Activated CD4-positive, alpha-beta T cell treated with anti-CD3 and anti-CD28 coated beads, Interleukin-2, amount 50 U/mL, for 4 hours (primary cell): ENCODE data around the gene NELL1.

Source experiments
- DNase-seq, 2 experiments: peaks; one replicate each; pipeline ENCODE4 v3.0.0-alpha.2; 2020

The NELL1 gene

DNA sequence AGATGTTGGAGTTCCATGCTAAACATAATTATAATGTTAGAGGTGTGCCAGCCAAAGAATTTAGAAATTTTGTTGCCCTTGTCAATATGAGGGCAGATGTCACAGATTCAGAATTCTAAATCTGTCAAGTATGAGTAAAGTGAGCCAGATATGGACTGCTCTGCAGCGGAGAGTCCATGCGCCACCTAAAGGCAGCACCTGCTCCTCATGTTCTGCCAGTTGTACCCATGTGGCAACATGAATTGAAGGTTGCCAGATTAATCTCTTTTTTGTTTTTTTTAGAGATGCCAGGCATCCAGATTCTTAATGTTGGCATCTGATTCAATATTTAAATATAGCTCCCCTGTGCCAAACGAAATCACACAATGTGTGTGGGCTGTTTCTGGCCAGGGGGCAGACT, 844.9 kb downstream of the NELL1 start:
- DNase-seq = no peak

DNA sequence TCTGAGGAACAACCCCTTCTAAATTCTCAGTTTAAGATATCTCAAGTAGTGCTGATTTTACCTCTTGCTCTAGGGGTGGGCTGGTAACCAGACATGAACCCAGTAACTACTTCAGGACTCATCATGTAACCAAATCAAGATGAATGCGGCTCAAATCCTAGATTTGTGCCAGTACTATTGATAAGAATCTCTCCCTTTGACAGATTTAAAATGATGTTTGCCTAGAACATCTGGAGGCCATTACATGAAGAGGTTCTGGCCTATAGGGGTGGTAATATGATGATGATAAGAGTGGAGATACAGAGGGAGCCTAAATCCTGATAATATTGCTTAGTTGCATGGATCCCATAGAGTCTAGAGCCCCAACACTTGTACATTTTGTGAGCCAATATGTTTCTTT, 850.9 kb downstream of the NELL1 start:
- DNase-seq = no peak

DNA sequence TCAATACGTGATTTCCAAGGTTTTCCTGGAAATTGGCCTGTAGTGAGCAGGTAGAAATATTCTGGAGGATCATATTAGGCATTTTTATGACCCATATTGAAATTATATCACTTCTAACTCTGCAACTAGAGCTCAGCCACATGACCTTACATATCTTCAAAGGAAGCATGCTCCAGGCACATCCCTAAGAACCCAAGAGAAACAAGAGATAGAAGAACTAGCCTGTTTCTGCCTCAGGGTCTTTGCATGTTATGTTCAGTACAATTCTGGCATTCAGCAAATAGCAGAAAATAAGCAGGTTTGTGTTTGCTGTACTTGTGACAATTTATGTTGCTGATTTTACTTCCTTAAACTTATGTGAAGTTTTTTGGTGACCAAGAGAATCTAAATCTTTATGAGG, 859.8 kb downstream of the NELL1 start:
- DNase-seq = no peak

GRCh38 chr11:21534288-21534687, 864.9 kb downstream of the NELL1 start:
- DNase-seq = no peak

DNA sequence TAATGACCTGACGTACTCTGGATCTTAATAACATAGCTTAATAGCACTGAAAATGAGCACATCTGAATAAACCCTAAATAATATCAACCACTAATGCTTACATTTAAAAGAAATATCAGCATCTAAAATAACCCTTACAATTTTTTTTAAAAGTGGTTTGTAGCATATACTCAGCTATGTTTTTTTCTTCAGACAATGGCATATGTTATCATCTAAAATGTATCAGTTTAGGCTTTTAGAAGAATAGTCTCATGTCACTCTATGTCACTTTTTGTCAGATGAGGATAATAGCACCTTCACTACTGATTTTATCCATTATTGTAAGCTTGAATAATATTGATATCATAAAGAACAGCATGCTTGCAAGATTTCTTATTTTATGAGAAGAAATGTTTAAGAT, 868.6 kb downstream of the NELL1 start:
- no peak for DNase-seq

- DNase-seq = no peak
These were observed 871.9 kb downstream of the NELL1 start for GRCh38 chr11:21541187-21541751.

GRCh38 chr11:21543901-21544300, 874.5 kb downstream of the NELL1 start:
- DNase-seq = no peak

- no peak for DNase-seq
These were observed 876.3 kb downstream of the NELL1 start for GRCh38 chr11:21545699-21546098.

GRCh38 chr11:21546703-21547102, 877.3 kb downstream of the NELL1 start:
- no peak for DNase-seq

- no peak for DNase-seq
These were observed 883.5 kb downstream of the NELL1 start for GRCh38 chr11:21552911-21553310.

- DNase-seq = no peak
These were observed 884.4 kb downstream of the NELL1 start for GRCh38 chr11:21553795-21554194.

DNA sequence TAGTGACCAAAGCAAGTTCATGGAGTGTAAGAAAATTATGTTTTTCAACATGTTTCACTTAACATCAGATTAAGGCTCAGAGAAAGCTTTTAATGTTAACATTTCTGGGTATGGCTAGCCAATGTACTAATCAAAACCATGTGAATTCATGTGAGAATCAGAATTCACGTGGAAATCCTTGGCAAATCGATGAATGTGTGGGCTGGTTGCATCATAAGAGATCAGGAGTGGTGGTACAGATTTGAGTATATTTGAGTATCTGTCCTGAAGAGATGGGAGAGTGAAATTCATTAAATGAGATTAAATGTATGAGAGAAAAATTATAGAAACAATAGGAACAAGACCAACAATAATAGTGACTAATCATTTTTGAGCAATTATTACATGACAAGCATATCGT, 884.9 kb downstream of the NELL1 start:
- DNase-seq = no peak

GRCh38 chr11:21556926-21557325, 887.5 kb downstream of the NELL1 start:
- no peak for DNase-seq

DNA sequence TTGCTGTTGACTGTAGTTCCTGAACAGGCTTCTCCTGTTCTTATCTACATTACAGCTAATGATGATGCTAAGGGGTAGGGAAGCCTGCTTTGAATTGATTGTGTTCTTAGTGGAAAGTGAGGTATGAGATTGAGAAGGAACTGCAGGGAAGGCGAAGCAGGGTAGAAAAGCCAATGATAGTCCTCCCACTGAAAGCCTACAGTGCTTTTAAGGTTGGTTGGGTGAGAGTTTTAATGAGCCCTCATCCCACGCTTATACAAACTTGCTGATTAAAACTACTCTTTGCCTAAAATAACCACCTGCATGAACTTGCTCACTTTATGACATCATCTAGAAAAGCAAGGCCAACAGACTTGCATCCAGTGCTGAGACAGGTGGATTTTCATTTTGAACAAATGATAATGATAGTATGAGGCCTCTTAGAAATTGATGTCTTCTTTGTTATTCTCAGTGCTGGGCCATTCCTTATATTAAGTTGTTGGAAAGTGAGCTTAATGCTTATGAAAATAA, 891.1 kb downstream of the NELL1 start:
- DNase-seq = no peak

DNA sequence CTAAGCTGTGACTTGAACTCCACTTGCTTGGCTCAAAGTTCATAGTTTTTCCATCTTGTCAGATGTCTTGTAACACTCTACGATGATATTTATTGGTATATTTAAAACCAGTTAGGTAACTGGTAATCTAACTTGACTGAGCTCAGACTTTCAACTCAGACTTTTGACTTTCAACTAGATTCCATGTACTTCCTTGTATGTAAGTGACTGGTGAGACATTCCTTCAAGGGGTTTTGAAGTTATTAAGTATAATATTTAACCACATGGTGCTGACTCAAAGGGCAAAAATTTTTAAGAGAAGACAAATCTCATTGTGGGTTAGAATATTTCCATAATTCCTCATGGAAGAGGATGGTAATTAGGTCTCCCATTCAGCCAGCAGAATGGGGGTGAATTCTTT, 892.2 kb downstream of the NELL1 start:
- no peak for DNase-seq

GRCh38 chr11:21564095-21564494, 894.7 kb downstream of the NELL1 start:
- no peak for DNase-seq

- DNase-seq = no peak
These were observed 895.7 kb downstream of the NELL1 start for GRCh38 chr11:21564833-21565682.

DNA sequence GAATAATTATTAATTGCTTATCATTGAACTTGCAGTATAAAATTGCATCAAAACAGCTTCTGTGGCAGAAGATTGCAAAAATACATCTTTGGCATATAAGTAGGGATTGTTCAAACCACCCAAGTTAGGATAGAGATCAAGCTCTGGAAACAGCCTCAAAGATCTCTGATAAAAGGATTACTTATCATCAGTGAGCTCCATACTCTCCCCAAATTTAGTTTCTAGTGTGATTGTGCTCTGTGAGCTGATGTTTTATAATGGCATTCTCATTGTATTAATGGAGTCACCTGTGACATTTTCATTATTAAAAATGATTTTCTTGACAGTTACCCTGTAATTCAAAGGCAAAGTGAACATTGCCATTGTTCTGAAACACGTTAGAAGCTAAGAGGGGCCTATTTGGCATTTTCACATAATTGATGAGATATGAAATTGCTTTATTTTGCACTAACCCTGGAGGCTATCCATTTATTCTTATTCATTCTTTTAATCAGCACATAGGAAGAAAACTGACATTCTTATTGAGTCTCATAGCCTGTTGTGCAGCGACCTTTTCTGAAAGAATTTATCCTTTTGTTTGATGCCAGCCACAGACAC, 897.2 kb downstream of the NELL1 start:
- no peak for DNase-seq

DNA sequence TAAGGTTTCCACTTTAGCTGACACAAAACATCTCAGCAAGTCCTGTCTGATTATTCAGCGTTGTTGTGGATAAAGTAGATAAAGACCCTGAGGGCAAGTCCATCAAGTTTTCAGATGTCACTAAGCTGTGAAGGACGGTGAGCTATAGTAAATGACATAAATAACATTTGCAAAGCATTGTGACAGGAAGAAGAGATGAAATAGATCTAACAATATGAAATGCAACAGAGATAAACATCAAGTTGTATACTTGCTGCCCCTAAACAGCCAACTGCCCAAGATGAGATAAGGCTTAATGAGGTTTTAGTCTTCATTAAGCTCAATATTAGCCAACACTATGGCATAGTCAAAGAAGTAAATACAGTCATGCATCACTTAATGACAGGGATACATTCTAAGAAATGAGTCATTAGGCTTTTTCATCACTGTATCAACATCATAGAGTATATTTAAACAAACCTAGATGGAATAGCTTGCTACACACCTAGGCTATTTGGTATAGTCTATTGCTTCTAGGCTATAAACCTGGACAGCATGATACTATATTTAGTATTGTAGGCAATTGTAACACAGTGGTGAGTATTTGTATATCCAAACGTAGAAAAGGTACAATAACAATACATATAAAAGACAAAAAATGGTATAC, 898.4 kb downstream of the NELL1 start:
- no peak for DNase-seq

DNA sequence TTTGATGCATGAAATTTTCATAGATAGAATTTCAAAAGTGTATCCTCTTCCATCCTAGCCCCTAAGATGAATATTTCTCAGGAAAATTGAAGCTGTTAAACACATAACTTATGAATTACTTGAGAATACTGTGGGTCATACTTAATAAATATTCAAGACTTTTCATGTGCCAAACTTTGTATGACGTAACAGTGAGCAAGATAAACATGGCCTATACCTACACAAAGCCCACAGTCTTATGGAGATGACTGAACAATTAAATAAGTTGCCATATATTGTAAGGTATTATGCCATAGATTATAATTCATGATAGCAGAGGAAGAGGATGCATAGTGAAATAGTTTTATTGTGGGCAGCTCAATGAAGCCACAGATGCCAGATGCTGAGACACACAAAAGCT, 902.8 kb downstream of the NELL1 start:
- DNase-seq = no peak

GRCh38 chr11:21582791-21583190, 913.4 kb downstream of the NELL1 start:
- DNase-seq = no peak

DNA sequence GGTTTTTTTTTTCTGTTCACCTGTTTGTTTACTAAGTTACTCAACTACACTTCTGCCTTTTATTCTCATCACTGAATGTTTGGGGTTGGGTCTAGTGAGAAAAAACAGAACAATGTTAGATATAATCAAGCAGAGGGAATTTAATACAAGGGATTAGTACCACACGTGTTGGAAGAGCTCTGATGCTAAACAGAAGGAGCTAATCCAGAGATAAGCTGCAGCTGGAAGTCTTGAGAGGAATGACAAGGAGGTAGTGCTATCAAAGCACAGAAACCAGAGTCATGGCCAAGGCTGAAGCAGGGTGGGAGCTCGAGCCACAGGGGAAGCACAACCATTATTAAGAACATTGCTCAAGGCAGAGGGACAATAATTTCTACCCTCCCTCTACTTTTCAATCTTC, 919.4 kb downstream of the NELL1 start:
- no peak for DNase-seq

- DNase-seq = no peak
These were observed 933.3 kb downstream of the NELL1 start for GRCh38 chr11:21602699-21603098.

- no peak for DNase-seq
These were observed 934.5 kb downstream of the NELL1 start for GRCh38 chr11:21603886-21604285.
